Erythroblast (primary cell): ENCODE results near the gene GRWD1.

Experiments used
- GATA1 ChIP-seq: IDR thresholded peaks from 2 replicates; pipeline ENCODE4 v1.6.1; 2011; ENCODE audit warnings: low read depth, mild to moderate bottlenecking, control low read depth, low read length, moderate library complexity
- POLR2A ChIP-seq: IDR thresholded peaks from 2 replicates; pipeline ENCODE4 v1.6.1; 2011; ENCODE audit warnings: mild to moderate bottlenecking, low read length

GRCh38 chr19:48436586-48436985, 9.2 kb upstream of the GRWD1 start:
- TF ChIP-seq POLR2A (no peak), GATA1 (no peak)
